HepG2 (cell line): ENCODE results near the gene HNRNPF. TPM values are rescaled to one million over a fixed set of nuclear protein-coding genes. Genes with fewer than 3 reads are reported as not detected.

ENCODE experiments used
- ATAC-seq: fragments of 200-7000 bp; cut with Tn5 transposase; 3 replicates; pipeline ENCODE4 v1.9.1; 2020; ENCODE audit warnings: mild to moderate bottlenecking, moderate library complexity
- BruUV-seq: library from RNA; stranded (reverse); fragments of 400-500 nt; replicated peaks from 2 replicates; lab custom pipeline; 2021; lab: Mats Ljungman, UMichigan
- CTCF ChIA-PET: fragments of 300-600 bp; formaldehyde crosslinking; extraction: SDS; loops from one replicate; lab custom pipeline; 2021; ENCODE audit warnings: low total read pairs, inconsistent platforms, low intra/inter-chr PET ratio; lab: Yijun Ruan, JAX
- POLR2A ChIA-PET: fragments of 350-600 bp; sonication (Branson Sonifier 250); formaldehyde crosslinking; loops from one replicate; lab custom pipeline; 2020; ENCODE audit warnings: antibody characterized with exemption, inconsistent platforms; lab: Yijun Ruan, JAX
- DNase-seq: peaks from one replicate; pipeline ENCODE4 v3.0.0-alpha.2; 2015; ENCODE audit warnings: low spot score
- FAIRE-seq: peaks from 3 replicates; lab custom pipeline; 2011; peaks lifted over from hg19 to GRCh38; lab: Jason Lieb, UNC
- H2AFZ ChIP-seq: one replicate; pipeline ENCODE4 v1.6.1; 2011; ENCODE audit warnings: low read length, inconsistent platforms
- H3K27ac ChIP-seq: fragments of 300-600 bp; 3 replicates; pipeline ENCODE4 v1.8.0; 2011; ENCODE audit warnings: mixed run types, mild to moderate bottlenecking, mixed read lengths, low read length, inconsistent platforms; ENCODE audit not compliant: insufficient read depth; ENCODE audit errors: extremely low read length
- H3K27me3 ChIP-seq, 2 experiments: fragments of 200-600 bp in 1 of 2; 2 replicates in 1 of 2; 3 replicates in 1 of 2; pipeline versions ENCODE4 v1.6.0 to v1.8.0; 2011; ENCODE audit warnings: low read length in 2 of 2, mild to moderate bottlenecking in 2 of 2, moderate library complexity in 2 of 2, inconsistent platforms in 1 of 2; ENCODE audit not compliant: insufficient read depth in 2 of 2, control insufficient read depth in 1 of 2
- H3K36me3 ChIP-seq, 2 experiments: fragments of 200-600 bp in 1 of 2; replicated peaks in 1 of 2; 2 replicates in 1 of 2; 3 replicates in 1 of 2; pipeline versions ENCODE4 v1.5.1 to v1.8.0; 2011; ENCODE audit warnings: low read length in 2 of 2, inconsistent platforms in 1 of 2; ENCODE audit not compliant: insufficient read depth in 2 of 2, control insufficient read depth in 1 of 2
- H3K4me1 ChIP-seq: 2 replicates; pipeline ENCODE4 v1.5.1; 2012; ENCODE audit warnings: low read length, inconsistent platforms; ENCODE audit not compliant: insufficient read depth
- H3K4me2 ChIP-seq: 2 replicates; pipeline ENCODE4 v1.6.0; 2011; ENCODE audit warnings: low read depth, low read length, inconsistent platforms
- H3K4me3 ChIP-seq, 3 experiments: fragments of 200-600 bp in 1 of 3; sonication (generic), shearing (Covaris generic) in 1 of 3; replicated peaks in 1 of 3; 2 replicates each; pipeline ENCODE4 v1.5.1; 2011 to 2016; ENCODE audit warnings: low read length in 3 of 3, inconsistent platforms in 2 of 3, low read depth in 2 of 3, mild to moderate bottlenecking in 2 of 3, control low read depth in 1 of 3, mixed read lengths in 1 of 3; ENCODE audit not compliant: insufficient read depth in 1 of 3
- H3K79me2 ChIP-seq: one replicate; pipeline ENCODE4 v1.6.1; 2011; ENCODE audit warnings: low read length, inconsistent platforms; ENCODE audit not compliant: insufficient read depth
- H3K9ac ChIP-seq: 2 replicates; pipeline ENCODE4 v1.6.0; 2011; ENCODE audit warnings: mild to moderate bottlenecking, low read depth, low read length, inconsistent platforms; ENCODE audit not compliant: insufficient read depth
- H3K9me3 ChIP-seq: 2 replicates; pipeline ENCODE4 v1.5.1; 2012; ENCODE audit warnings: mild to moderate bottlenecking, low read length
- H4K20me1 ChIP-seq: 2 replicates; pipeline ENCODE4 v1.6.0; 2011; ENCODE audit warnings: inconsistent platforms, mild to moderate bottlenecking, low read length, moderate library complexity; ENCODE audit not compliant: insufficient read depth
- CHCHD3 ChIP-seq: sonication (generic); formaldehyde crosslinking; IDR thresholded peaks from 2 replicates; pipeline ENCODE4 v1.8.0; 2022; ENCODE audit warnings: mild to moderate bottlenecking, missing genetic modification reagents, moderate library complexity
- ELF4 ChIP-seq: sonication (generic); formaldehyde crosslinking; IDR thresholded peaks from 2 replicates; pipeline ENCODE4 v1.5.0; 2020; ENCODE audit warnings: missing genetic modification reagents, mild to moderate bottlenecking, moderate library complexity, borderline replicate concordance
- EZH2 ChIP-seq: conservative IDR thresholded peaks from 2 replicates; pipeline ENCODE4 v1.6.1; 2012; ENCODE audit warnings: mild to moderate bottlenecking, low read depth, low read length, moderate library complexity
- FOXM1 ChIP-seq: sonication (generic); formaldehyde crosslinking; IDR thresholded peaks from 2 replicates; pipeline ENCODE4 v1.5.0; 2020; ENCODE audit warnings: missing genetic modification reagents
- FUBP1 ChIP-seq: sonication (generic); formaldehyde crosslinking; IDR thresholded peaks from 2 replicates; pipeline ENCODE4 v1.5.1; 2020; ENCODE audit warnings: missing genetic modification reagents, mild to moderate bottlenecking, borderline replicate concordance
- HNF1A ChIP-seq, 2 experiments: sonication (generic) in 1 of 2; formaldehyde crosslinking in 1 of 2; IDR thresholded peaks; 2 replicates each; pipeline versions ENCODE4 v1.4.0 to v1.6.1; 2016 to 2020; ENCODE audit warnings: borderline replicate concordance in 1 of 2, low read depth in 1 of 2, mild to moderate bottlenecking in 1 of 2, missing genetic modification reagents in 1 of 2
- IRF2 ChIP-seq: IDR thresholded peaks from 2 replicates; pipeline ENCODE4 v1.6.1; 2018; ENCODE audit warnings: missing genetic modification reagents, missing compliant biosample characterization
- KMT2A ChIP-seq: sonication (generic); formaldehyde crosslinking; IDR thresholded peaks from 2 replicates; pipeline ENCODE4 v1.4.0; 2020; ENCODE audit warnings: missing genetic modification reagents
- MTF2 ChIP-seq: sonication (generic); formaldehyde crosslinking; IDR thresholded peaks from 2 replicates; pipeline ENCODE4 v1.5.0; 2020; ENCODE audit warnings: missing genetic modification reagents, borderline replicate concordance
- MZF1 ChIP-seq: sonication (generic); formaldehyde crosslinking; IDR thresholded peaks from 2 replicates; pipeline ENCODE4 v1.8.1; 2023; ENCODE audit warnings: mild to moderate bottlenecking, missing genetic modification reagents, borderline replicate concordance
- NFE2L1 ChIP-seq: sonication (generic); formaldehyde crosslinking; IDR thresholded peaks from 2 replicates; pipeline ENCODE4 v1.4.0; 2020; ENCODE audit warnings: missing genetic modification reagents, mild to moderate bottlenecking, borderline replicate concordance
- PCBP2 ChIP-seq: fragments of 200-400 bp; formaldehyde crosslinking; optimal IDR thresholded peaks from 2 replicates; pipeline ENCODE3; 2018; ENCODE audit warnings: low read length, low read depth; ENCODE audit not compliant: poor library complexity, severe bottlenecking
- SOX6 ChIP-seq, 2 experiments: fragments of 450-650 bp in 1 of 2; sonication (generic) in 1 of 2; formaldehyde crosslinking in 1 of 2; IDR thresholded peaks; 2 replicates each; pipeline versions ENCODE4 v1.4.0 to v1.6.1; 2017 to 2020; ENCODE audit warnings: antibody characterized with exemption in 1 of 2, mild to moderate bottlenecking in 1 of 2, missing genetic modification reagents in 1 of 2
- ZNF589 ChIP-seq: sonication (generic); formaldehyde crosslinking; conservative IDR thresholded peaks from 2 replicates; pipeline ENCODE4 v1.8.0; 2022; ENCODE audit warnings: mild to moderate bottlenecking, moderate library complexity, missing genetic modification reagents
- ZNF672 ChIP-seq: sonication (generic); formaldehyde crosslinking; IDR thresholded peaks from 2 replicates; pipeline ENCODE4 v1.8.1; 2022; ENCODE audit warnings: missing genetic modification reagents
- ZNF703 ChIP-seq: sonication (generic); formaldehyde crosslinking; IDR thresholded peaks from 2 replicates; pipeline ENCODE4 v1.5.1; 2020; ENCODE audit warnings: missing genetic modification reagents, mild to moderate bottlenecking, moderate library complexity, borderline replicate concordance
- ZNF775 ChIP-seq: sonication (generic); formaldehyde crosslinking; IDR thresholded peaks from 2 replicates; pipeline ENCODE4 v1.4.0; 2020; ENCODE audit warnings: missing genetic modification reagents, mild to moderate bottlenecking, moderate library complexity, borderline replicate concordance
- ZNF883 ChIP-seq: sonication (generic); formaldehyde crosslinking; IDR thresholded peaks from 2 replicates; pipeline ENCODE4 v1.5.1; 2020; ENCODE audit warnings: mild to moderate bottlenecking, missing genetic modification reagents; ENCODE audit errors: not compliant biosample characterization
- ZNF891 ChIP-seq: sonication (generic); formaldehyde crosslinking; IDR thresholded peaks from 2 replicates; pipeline ENCODE4 v1.5.0; 2020; ENCODE audit warnings: mild to moderate bottlenecking, missing genetic modification reagents
- WGBS: methylation state at CpG from one replicate; pipeline ENCODE4 v1.1.6; 2017; ENCODE audit warnings: low lambda C conversion rate; 5-methylcytosine and 5-hydroxymethylcytosine counted together
- in situ Hi-C: cut with HindIII; loops from 2 replicates; pipeline ENCODE4 v1.10.0; 2017; ENCODE audit warnings: low pct_unique_long_range_greater_than_20kb; ENCODE audit not compliant: extremely low pct_ligation_motif_present
- intact Hi-C: fragments of 100-400 bp; cut with micrococcal nuclease; formaldehyde crosslinking; loops from one replicate; pipeline ENCODE4 v1.10.0; 2022; ENCODE audit not compliant: unreplicated experiment
- polyA plus RNA-seq, 8 experiments: library from polyadenylated mRNA; depleted of rRNA in 3 of 8; stranded (reverse) in 7 of 8; unstranded in 1 of 8; fragments of >200 nt; fragmentation: Illumina TruSeq in 4 of 8; extraction: Trizol in 4 of 8; gene quantifications; 2 replicates each; pipeline versions ENCODE4 v1.2.1 to v1.2.3, GENCODE V29; 2011 to 2016; ENCODE audit warnings: low read depth in 4 of 8, missing spikeins in 1 of 8, mixed read lengths in 1 of 8; ENCODE audit not compliant: insufficient read depth in 1 of 8
- total RNA-seq, 5 experiments: library from RNA; depleted of rRNA; stranded (reverse); fragments of >200 nt; fragmentation: Illumina TruSeq; extraction: Trizol; gene quantifications; 2 replicates each; pipeline ENCODE4 v1.2.3, GENCODE V29; 2016; ENCODE audit warnings: low read depth in 1 of 5

Gene HNRNPF
- total and polyA plus RNA-seq, 2 of the 13 experiments (the other 11 are each of a cell fraction or from before 2014, with no cell fraction given): 166 to 308 TPM

- Histone ChIP-seq H3K36me3 (no peaks in the 10 kb centered on the region), H3K4me2 (no peak overlapping the region), H3K4me3 (no peak overlapping the region), H3K27ac (no peak overlapping the region), H3K4me1 (peaks cover 28% of the 10 kb centered on the region), H3K27me3 (peaks cover 0 to 8% of the 10 kb centered on the region in 2 experiments; a peak in 1 of 5 replicates), H4K20me1 (no peaks in the 10 kb centered on the region), H2AFZ (no peak overlapping the region), H3K79me2 (no peaks in the 10 kb centered on the region), H3K9ac (no peak overlapping the region), H3K9me3 (no peaks in the 10 kb centered on the region)
- in situ Hi-C loops: no loop called here
- no CpG with 5 or more reads among the region's 3 CpGs for WGBS
- intact Hi-C loops: no loop called here
- ChIA-PET CTCF (no interaction called here), POLR2A (no interaction called here)
- no peak for FAIRE-seq
- no peak for DNase-seq
- ATAC-seq: no peak
- BruUV-seq: no TSS peak
- TF ChIP-seq ZNF703: no peak
- no peak for TF ChIP-seq NFE2L1 (CRISPR knock-in tag)
- no peak for TF ChIP-seq IRF2 (CRISPR knock-in tag)
- TF ChIP-seq PCBP2: no peak
- no peak for TF ChIP-seq MZF1 (CRISPR knock-in tag)
- no peak for TF ChIP-seq CHCHD3
- TF ChIP-seq KMT2A: no peak
- no peak for TF ChIP-seq ZNF883 (CRISPR knock-in tag)
- TF ChIP-seq SOX6 (IDR thresholded peaks at IDR 0.05): no peak
- TF ChIP-seq SOX6 (CRISPR knock-in tag; IDR thresholded peaks at IDR 0.05): no peak
- TF ChIP-seq ZNF672: no peak
- TF ChIP-seq ZNF891 (CRISPR knock-in tag): no peak
- no peak for TF ChIP-seq ZNF589 (CRISPR knock-in tag)
- TF ChIP-seq MTF2: no peak
- no peak for TF ChIP-seq ELF4 (CRISPR knock-in tag)
- TF ChIP-seq FOXM1 (CRISPR knock-in tag): no peak
- TF ChIP-seq FUBP1 (CRISPR knock-in tag): no peak
- TF ChIP-seq ZNF775 (CRISPR knock-in tag): no peak
- TF ChIP-seq HNF1A (IDR thresholded peaks at IDR 0.05; ENCODE audit: low read depth): no peak
- TF ChIP-seq HNF1A (CRISPR knock-in tag; IDR thresholded peaks at IDR 0.05; ENCODE audit: borderline replicate concordance): no peak
- no peak for TF ChIP-seq EZH2
These were observed 34.8 kb downstream of the HNRNPF start for GRCh38 chr10:43374194-43374593.
